Measurements from ENCODE around the gene KIFAP3.
"Not testable (repeated sequence)": the region's sequence is repeated elsewhere in the genome, so short reads cannot be mapped to it uniquely, and the experiment has no call there.

The KIFAP3 gene

GRCh38 chr1:170063109-170063826 lies 11.2 kb downstream of the KIFAP3 start:
- DNase-seq (ENCODE audit: low spot score), result no peak

DNA sequence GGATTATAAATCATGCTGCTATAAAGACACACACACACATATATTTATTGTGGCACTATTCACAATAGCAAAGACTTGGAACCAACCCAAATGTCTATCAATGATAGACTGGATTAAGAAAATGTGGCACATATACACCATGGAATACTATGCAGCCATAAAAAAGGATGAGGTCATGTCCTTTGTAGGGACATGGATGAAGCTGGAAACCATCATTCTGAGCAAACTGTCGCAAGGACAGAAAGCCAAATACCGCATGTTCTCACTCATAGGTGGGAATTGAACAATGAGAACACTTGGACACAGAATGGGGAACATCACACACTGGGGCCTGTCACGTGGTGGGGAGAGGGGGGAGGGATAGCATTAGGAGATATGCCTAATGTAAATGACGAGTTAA lies 12.8 kb downstream of the KIFAP3 start:
- not testable (repeated sequence) for DNase-seq (ENCODE audit: low spot score)

GRCh38 chr1:170060015-170060520 lies 14.4 kb downstream of the KIFAP3 start:
- DNase-seq (ENCODE audit: low spot score), result not testable (repeated sequence)

DNA sequence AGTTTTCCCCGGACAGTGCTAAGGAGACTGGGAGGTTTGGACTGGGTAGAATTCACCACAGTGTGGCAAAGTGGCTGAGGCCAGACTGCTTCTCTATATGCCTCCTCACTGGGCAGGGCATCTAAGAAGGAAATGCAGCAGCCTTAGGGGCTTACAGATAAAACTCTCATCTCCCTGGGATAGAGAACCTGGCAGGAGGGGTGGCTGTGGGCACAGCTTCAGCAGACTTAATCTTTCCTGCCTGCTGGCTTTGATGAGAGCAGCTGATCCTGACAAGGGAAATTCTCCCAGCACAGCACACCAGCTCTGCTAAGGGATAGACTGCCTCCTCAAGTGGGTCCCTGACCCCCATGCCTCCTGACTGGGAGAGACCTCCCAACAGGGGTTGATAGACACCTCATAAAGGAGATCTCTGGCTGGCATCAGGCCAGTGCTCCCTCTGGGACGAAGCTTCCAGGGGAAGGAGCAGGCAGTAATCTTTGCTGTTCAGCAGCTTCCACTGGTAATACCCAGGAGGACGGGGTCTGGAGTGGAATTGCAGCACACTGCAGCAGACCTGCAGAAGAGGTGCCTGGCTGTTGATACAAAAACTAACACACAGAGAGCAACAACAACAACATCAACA lies 25.2 kb downstream of the KIFAP3 start:
- DNase-seq (ENCODE audit: low spot score), result no peak

- no peak for DNase-seq (ENCODE audit: low spot score)
Observed at GRCh38 chr1:170048515-170048914, 26.0 kb downstream of the KIFAP3 start.

GRCh38 chr1:170044187-170044586 lies 30.3 kb downstream of the KIFAP3 start:
- no peak for DNase-seq (ENCODE audit: low spot score)

DNA sequence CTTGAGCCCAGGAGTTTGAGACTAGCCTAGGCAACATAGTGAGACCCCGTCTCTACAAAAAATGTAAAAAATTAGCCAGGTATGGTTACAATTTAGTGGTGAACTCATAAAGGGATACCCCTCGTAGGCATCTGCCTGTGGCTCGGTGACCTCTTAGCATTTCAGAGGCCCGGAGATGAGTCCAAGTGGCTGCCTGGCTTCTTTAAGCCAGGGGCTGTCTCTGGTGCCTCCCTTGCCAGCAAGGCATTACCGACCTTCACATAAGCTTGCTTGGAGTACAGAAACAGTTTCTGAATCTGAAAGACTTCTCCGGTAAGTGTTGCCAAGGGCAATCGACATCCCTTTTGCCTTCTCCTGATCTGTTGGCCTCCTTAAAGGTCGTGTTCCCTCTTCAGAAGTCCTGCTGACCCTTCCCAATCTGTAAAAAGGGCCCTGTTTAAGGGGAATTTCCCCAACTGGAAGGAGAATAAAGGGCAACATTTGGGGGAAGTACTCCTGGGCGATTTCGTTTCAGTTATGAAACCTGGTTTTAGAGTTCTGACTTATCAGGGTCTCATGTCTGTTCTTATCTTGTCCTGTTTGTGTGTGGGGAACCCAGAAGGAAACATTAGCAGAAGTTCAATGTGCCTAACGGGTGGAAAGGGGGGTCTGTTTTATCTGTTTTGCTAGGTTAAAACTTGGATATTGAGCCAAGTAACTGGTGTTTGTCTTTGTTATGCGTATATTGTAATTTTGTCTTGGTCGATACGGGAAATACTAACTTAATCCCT lies 32.9 kb downstream of the KIFAP3 start:
- no peak for DNase-seq (ENCODE audit: low spot score)

DNA sequence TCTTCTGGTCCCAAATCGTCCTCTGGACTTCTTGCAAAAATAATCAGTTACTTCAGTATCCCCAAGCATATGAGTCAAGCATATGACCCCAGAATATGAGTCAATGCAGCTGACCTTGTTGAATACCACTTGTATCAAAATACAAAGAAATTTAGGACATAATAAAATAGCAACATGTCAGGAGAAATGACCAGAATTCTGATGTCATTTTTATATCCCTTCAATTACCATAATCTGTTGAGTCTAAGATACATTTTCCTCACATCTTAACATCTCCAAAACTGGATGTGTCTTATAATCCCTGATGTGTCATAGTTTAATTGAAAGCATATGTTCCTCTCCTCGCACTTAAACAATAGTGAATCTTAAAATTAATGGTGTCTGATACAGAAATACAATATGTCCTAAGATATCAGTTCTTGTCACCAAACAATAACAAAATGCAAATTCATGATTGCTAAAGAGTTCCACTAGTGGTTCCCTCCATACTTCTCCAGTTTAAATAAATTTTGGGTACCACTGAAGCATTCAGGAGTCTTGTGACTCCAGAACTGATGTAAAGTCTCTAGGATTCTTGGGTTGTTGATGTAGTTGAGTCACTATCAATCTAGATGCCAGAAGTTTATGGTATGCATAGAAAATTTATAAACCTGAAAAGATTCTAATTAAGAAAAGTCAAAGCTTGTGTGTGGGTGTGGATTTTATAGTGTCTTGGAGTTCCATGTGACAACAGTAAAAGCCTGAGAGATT lies 41.8 kb downstream of the KIFAP3 start:
- DNase-seq (ENCODE audit: low spot score), result no peak

GRCh38 chr1:170030212-170030611 lies 44.3 kb downstream of the KIFAP3 start:
- no peak for DNase-seq (ENCODE audit: low spot score)

- no peak for DNase-seq (ENCODE audit: low spot score)
Observed at GRCh38 chr1:170027760-170028159, 46.7 kb downstream of the KIFAP3 start.

DNA sequence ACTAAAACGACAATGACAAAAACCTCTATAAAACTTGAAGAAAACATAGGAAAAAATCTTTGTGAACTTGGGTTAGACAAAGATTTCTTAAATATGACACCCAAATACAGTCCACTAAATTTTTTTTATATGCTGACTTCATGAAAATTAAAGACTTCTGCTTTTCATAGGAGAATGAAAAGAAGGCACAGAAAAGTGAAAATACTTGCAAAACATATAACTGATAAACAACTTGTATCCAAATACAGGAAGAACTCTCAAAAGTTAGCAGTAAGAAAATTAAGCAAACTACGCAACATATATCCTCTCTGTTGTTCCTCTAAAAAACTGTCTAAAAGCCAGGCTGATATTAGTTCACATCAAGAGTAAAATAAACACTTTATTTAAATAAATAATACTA lies 53.6 kb downstream of the KIFAP3 start:
- no peak for DNase-seq (ENCODE audit: low spot score)

DNA sequence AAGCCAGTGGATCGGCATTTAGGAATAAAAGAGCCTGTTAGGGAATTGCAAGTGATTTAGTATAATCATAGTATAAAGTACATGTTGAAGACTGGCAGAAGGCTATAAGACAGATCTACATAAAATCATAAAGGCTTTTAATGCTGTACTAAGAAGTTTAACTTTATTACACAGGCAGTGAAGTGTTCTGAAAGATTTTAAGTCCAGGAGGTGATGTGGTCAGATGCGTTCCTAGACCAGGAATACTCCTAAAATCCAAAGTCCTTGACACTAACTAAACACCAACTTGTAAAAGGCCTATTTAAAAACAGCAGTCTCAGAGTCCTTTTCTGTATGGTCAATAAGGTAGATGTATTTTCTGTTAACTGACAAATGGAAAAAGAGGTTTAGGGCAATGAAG lies 57.0 kb downstream of the KIFAP3 start:
- no peak for DNase-seq (ENCODE audit: low spot score)

DNA sequence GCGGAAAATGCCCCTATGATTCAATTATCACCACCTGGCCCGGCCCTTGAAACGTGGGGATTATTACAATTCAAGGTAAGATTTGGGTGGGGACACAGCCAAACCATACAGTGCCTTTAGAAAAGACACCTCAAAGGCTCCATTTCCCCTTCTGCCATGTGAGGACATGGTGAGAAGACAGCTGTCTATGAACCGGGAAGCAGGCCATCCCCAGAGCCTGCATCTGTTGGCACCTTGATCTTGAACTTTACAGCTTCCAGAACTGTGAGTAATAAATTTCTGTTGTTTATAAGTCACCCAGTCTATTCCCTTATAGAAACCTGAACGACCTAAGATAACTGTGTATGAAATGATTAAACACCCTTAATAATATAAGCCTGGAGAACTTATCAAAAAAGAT lies 61.6 kb downstream of the KIFAP3 start:
- no peak for DNase-seq (ENCODE audit: low spot score)

- DNase-seq (ENCODE audit: low spot score), result no peak
Observed at GRCh38 chr1:170010443-170010842, 64.1 kb downstream of the KIFAP3 start.

GRCh38 chr1:170009551-170009950 lies 64.9 kb downstream of the KIFAP3 start:
- no peak for DNase-seq (ENCODE audit: low spot score)

DNA sequence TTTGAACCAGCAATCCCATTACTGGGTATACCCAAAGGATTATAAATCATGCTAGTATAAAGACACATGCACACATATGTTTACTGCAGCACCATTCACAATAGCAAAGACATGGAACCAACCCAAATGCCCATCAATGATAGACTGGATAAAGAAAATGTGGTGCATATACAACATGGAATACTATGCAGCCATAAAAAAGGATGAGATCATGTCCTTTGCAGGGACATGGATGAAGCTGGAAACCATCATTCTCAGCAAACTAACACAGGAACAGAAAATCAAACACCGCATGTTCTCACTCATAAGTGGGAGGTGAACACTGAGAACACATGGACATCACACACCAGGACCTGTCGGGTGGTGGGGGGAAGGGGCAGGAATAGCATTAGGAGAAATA lies 65.8 kb downstream of the KIFAP3 start:
- not testable (repeated sequence) for DNase-seq (ENCODE audit: low spot score)

- not testable (repeated sequence) for DNase-seq (ENCODE audit: low spot score)
Observed at GRCh38 chr1:170003270-170003835, 71.1 kb downstream of the KIFAP3 start.

DNA sequence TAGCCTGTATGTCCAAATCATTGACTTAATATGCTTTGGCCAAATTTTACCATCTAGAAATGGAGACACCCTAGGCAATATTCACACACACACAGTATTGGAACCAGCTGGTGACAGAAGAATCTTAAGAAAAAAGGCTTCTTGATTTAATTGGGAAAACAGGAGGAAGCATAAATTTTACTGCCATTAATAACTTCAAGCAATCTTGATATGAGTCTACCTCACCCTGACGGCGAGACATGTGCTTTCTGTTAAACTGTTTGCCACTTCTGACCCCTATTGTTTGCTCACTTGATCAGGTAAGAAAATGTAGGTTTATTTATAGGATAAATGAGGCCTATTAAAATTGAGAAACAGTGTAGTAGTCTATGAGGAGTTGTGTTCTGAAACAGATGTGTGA lies 73.2 kb downstream of the KIFAP3 start:
- DNase-seq (ENCODE audit: low spot score), result no peak

DNA sequence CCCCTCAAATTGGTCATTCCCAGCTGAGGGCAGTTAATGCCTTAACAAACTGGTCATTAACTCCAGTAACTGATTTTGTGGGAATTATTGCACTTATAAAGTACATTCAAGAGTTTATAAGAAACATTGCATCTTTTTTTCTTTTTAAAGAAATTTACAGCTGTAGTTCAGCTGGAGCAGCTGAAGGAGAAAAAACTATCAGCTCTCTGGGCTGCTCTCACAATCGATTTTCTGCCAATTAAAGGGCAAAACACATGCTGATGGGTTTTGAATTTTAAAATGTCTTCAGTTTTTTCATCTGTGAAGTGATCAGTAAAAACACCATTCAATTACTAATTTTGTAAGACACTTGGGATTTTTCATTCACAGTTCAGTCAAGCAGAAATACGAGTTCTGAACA lies 74.7 kb downstream of the KIFAP3 start:
- no peak for DNase-seq (ENCODE audit: low spot score)

- no peak for DNase-seq (ENCODE audit: low spot score)
Observed at GRCh38 chr1:169999331-169999741, 75.2 kb downstream of the KIFAP3 start.

DNA sequence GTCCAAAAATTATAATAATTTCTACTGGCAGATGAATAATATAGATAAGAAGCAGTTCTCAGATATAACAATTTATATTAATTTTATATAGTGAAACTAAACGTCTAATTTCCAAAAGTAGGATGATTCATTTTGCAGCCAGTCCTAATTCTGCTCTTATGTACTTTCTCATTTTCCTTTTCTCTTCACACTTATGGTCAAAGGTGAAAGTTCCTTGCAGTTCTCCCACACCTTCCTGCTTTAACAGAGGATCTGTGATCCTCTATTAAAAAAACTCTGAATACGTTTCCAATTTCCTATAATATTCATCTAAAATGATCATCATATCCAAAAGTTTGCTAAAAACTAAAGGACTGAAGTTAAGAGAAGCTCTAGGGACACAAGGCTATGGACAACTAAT lies 78.5 kb downstream of the KIFAP3 start:
- DNase-seq (ENCODE audit: low spot score), result no peak

DNA sequence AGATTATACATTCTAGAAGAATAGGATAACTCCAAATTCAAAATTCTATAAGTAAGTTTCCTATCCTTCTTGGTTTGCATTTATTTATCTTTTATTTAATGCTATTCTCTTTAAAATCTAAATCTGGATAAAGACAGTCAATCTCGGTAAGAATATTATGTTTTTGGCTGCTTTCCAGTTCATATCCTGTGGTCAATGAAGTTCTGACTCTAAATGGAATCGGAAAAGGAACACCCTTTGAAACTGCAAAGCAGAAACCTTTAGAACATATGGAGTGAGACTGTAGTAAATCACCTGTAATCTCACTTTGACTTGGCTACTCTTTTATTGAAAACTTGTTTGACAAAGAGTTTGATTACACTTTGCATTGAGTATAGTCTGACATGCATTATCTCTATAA lies 85.2 kb downstream of the KIFAP3 start:
- DNase-seq (ENCODE audit: low spot score), result no peak

Data from HuH-7.5 (cell line).